ENCODE measurements around the gene OSBPL2. TPM values are rescaled to one million over a fixed set of nuclear protein-coding genes. Genes with fewer than 3 reads are reported as not detected.

The OSBPL2 gene
- total and polyA plus RNA-seq, 9 of the 15 experiments (the other 6 are each of a cell fraction or from before 2014, with no cell fraction given), result 2.5 to 25.6 (median 14.1) TPM

GRCh38 chr20:62210496-62210855 lies 27.8 kb upstream of the OSBPL2 start:
- peaks cover 30% of the 10 kb centered on the region for H4K20me1 ChIP-seq (replicated peaks; ENCODE audit: control insufficient read depth, insufficient read depth, low read length)
- peaks cover 3% of the 10 kb centered on the region for H3K9me1 ChIP-seq (ENCODE audit: control insufficient read depth, insufficient read depth, low read length)
- H3K36me3 ChIP-seq (ENCODE audit: control insufficient read depth, insufficient read depth, low read length), result no peaks in the 10 kb centered on the region
- WGBS (ENCODE audit: insufficient coverage, low coverage, missing lambda C conversion rate), result 19% methylated on average over 20 of the region's 21 CpGs
- TF ChIP-seq ZNF431 (CRISPR knock-in tag; IDR thresholded peaks at IDR 0.05) (no peak), POLR2G (IDR thresholded peaks at IDR 0.05; ENCODE audit: low read depth, low read length) (peak; percentile 49)
- H3K9me3 ChIP-seq (replicated peaks; ENCODE audit: control insufficient read depth, insufficient read depth, low read depth, low read length), result no peaks in the 10 kb centered on the region
- FAIRE-seq (no peak), ATAC-seq (no peak), DNase-seq (ENCODE audit: extremely low read depth in 1 of 4, low spot score in 3 of 4) (no peak)
- BruUV-seq (replicated peaks), result no TSS peak
- no peak overlapping the region for H3K4me2 ChIP-seq (ENCODE audit: insufficient read depth, low read length)
- in situ Hi-C loops (cut with MboI), result no loop called here
- H3K4me3 ChIP-seq, result no peak overlapping the region
- H2AFZ ChIP-seq (ENCODE audit: low read depth, low read length), result no peak overlapping the region
- ChIA-PET CTCF (ENCODE audit: low intra/inter-chr PET ratio) (no interaction called here), POLR2A (no interaction called here)
- H3K27ac ChIP-seq (ENCODE audit: extremely low read depth, low read depth, low read length), result no peak overlapping the region
- intact Hi-C loops (cut with micrococcal nuclease), result no loop called here
- peaks cover 8 to 43% of the 10 kb centered on the region in 2 experiments; a peak in 4 of 5 replicates for H3K27me3 ChIP-seq (ENCODE audit: control insufficient read depth in 2 of 2, insufficient read depth in 2 of 2, low read length in 2 of 2)
- H3K4me1 ChIP-seq (replicated peaks in 1 of 2; ENCODE audit: control insufficient read depth in 2 of 2, insufficient read depth in 2 of 2, low read length in 2 of 2), result peaks cover 4 to 54% of the 10 kb centered on the region in 2 experiments; a peak in 3 of 5 replicates
- 0 out of 4 replicates have a peak overlapping the region, but pooled peaks of 1 of the 2 experiments have one; percentile 45 for H3K9ac ChIP-seq (ENCODE audit: insufficient read depth in 1 of 2, low read depth in 2 of 2, low read length in 2 of 2)
- H3K79me2 ChIP-seq (ENCODE audit: control insufficient read depth, insufficient read depth, low read length), result no peaks in the 10 kb centered on the region

DNA sequence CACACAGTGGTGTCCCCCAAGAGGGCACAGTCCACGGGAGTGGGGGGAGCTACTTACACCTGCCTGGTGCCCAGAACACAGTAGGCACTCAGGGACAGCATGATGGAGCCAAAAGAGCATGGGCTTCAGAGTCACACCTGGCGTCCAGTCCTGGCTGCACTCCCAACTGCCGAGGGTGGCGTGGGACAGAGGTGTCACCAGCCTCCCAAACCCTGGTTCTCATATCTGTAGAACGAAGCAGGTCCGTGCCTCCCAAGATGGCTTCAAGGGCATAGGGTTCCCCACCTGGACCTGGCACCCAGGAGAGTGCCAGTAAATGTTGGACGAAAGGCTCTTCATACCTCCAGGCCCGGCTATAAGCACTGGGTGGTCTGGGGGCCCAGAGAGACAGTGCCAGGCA lies 27.1 kb upstream of the OSBPL2 start:
- FAIRE-seq, result no peak
- Histone ChIP-seq H2AFZ (ENCODE audit: low read depth, low read length) (no peak overlapping the region), H3K4me3 (no peak overlapping the region), H3K27me3 (ENCODE audit: control insufficient read depth in 2 of 2, insufficient read depth in 2 of 2, low read length in 2 of 2) (peaks cover 14 to 50% of the 10 kb centered on the region in 2 experiments; a peak in 4 of 5 replicates), H3K4me1 (replicated peaks in 1 of 2; ENCODE audit: control insufficient read depth in 2 of 2, insufficient read depth in 2 of 2, low read length in 2 of 2) (peaks cover 4 to 51% of the 10 kb centered on the region in 2 experiments; a peak in 3 of 5 replicates), H3K36me3 (ENCODE audit: control insufficient read depth, insufficient read depth, low read length) (no peaks in the 10 kb centered on the region), H3K9me1 (ENCODE audit: control insufficient read depth, insufficient read depth, low read length) (peaks cover 3% of the 10 kb centered on the region), H3K4me2 (ENCODE audit: insufficient read depth, low read length) (no peak overlapping the region), H3K27ac (ENCODE audit: extremely low read depth, low read depth, low read length) (no peak overlapping the region), H3K79me2 (ENCODE audit: control insufficient read depth, insufficient read depth, low read length) (no peaks in the 10 kb centered on the region), H3K9me3 (replicated peaks; ENCODE audit: control insufficient read depth, insufficient read depth, low read depth, low read length) (no peaks in the 10 kb centered on the region), H3K9ac (ENCODE audit: insufficient read depth in 1 of 2, low read depth in 2 of 2, low read length in 2 of 2) (peak overlapping the region in 1 of 2 experiments; percentile 26; a peak in 1 of 4 replicates), H4K20me1 (replicated peaks; ENCODE audit: control insufficient read depth, insufficient read depth, low read length) (peaks cover 30% of the 10 kb centered on the region)
- BruUV-seq (replicated peaks), result no TSS peak
- ChIA-PET CTCF (ENCODE audit: low intra/inter-chr PET ratio) (no interaction called here), POLR2A (interaction anchor here (0.7 kb wide), 1 partner anchor 289 kb away, joined by 3 read pairs; no protein-coding TSS in a partner anchor)
- intact Hi-C loops (cut with micrococcal nuclease) (no loop called here), in situ Hi-C loops (cut with MboI) (no loop called here)
- DNase-seq (ENCODE audit: extremely low read depth in 1 of 4, low spot score in 3 of 4), result no peak
- no peak for ATAC-seq
- 10% methylated on average over 8 of the region's 8 CpGs for WGBS (ENCODE audit: insufficient coverage, low coverage, missing lambda C conversion rate)
- no peak for TF ChIP-seq CC2D1A (IDR thresholded peaks at IDR 0.05)
- no peak for TF ChIP-seq ZFX (CRISPR knock-in tag; IDR thresholded peaks at IDR 0.05)
- TF ChIP-seq ZFP1 (CRISPR knock-in tag; IDR thresholded peaks at IDR 0.05), result no peak
- TF ChIP-seq HDAC1 (IDR thresholded peaks at IDR 0.05), result no peak
- no peak for TF ChIP-seq CEBPZ (IDR thresholded peaks at IDR 0.05; ENCODE audit: borderline replicate concordance, low read depth, low read length)
- TF ChIP-seq ATF7 (IDR thresholded peaks at IDR 0.05), result no peak
- no peak for TF ChIP-seq POLR3G (IDR thresholded peaks at IDR 0.05; ENCODE audit: extremely low read depth, insufficient read length, insufficient replicate concordance)
- TF ChIP-seq E2F8 (IDR thresholded peaks at IDR 0.05; ENCODE audit: low read depth, partially characterized antibody), result no peak

Data from K562 (cell line).